Heart left ventricle (tissue), 16 donors: ENCODE measurements around the gene CLSTN2. TPM values are rescaled to one million over a fixed set of nuclear protein-coding genes. Genes with fewer than 3 reads are reported as not detected.

Experiments
- ATAC-seq, 4 donors: fragments of 200-7000 bp; cut with Tn5 transposase; one replicate each; pipeline ENCODE4 v1.9.1; 2020 to 2022; ENCODE audit warnings: moderate library complexity in 4 of 4, mild to moderate bottlenecking in 3 of 4, moderate number of reproducible peaks in 1 of 4
- DNase-seq, 5 donors: peaks; one replicate each; pipeline ENCODE4 v3.0.0-alpha.2; 2020
- H3K27ac ChIP-seq, 12 donors: fragments of 200-600 bp; sonication (generic) in 4 of 12; one replicate each; pipeline versions ENCODE4 v1.5.0 to v1.8.0; 2016 to 2022; ENCODE audit warnings: mild to moderate bottlenecking in 2 of 12
- H3K27me3 ChIP-seq, 9 donors: fragments of 200-600 bp; sonication (generic) in 2 of 9; one replicate each; pipeline versions ENCODE4 v1.5.1 to v1.8.0; 2016 to 2022; ENCODE audit warnings: mild to moderate bottlenecking in 3 of 9
- H3K36me3 ChIP-seq, 9 donors: fragments of 200-600 bp; sonication (generic) in 2 of 9; one replicate each; pipeline versions ENCODE4 v1.5.0 to v1.8.0; 2018 to 2022; ENCODE audit warnings: mild to moderate bottlenecking in 2 of 9
- H3K4me1 ChIP-seq, 12 donors: fragments of 200-600 bp; sonication (generic) in 4 of 12; one replicate each; pipeline versions ENCODE4 v1.5.0 to v1.8.0; 2016 to 2022; ENCODE audit warnings: mild to moderate bottlenecking in 3 of 12
- H3K4me3 ChIP-seq, 12 donors: fragments of 200-600 bp; sonication (generic) in 4 of 12; one replicate each; pipeline versions ENCODE4 v1.5.0 to v1.8.0; 2017 to 2022; ENCODE audit warnings: mild to moderate bottlenecking in 9 of 12, moderate library complexity in 4 of 12
- H3K9me3 ChIP-seq, 12 donors: fragments of 200-600 bp; sonication (generic) in 4 of 12; one replicate each; pipeline versions ENCODE4 v1.5.0 to v1.8.0; 2016 to 2022; ENCODE audit warnings: mild to moderate bottlenecking in 1 of 12
- POLR2A ChIP-seq, 2 donors: fragments of 450-650 bp; IDR thresholded peaks; one replicate each; pipeline ENCODE4 v1.6.1; 2017; ENCODE audit warnings: antibody characterized with exemption in 2 of 2, mild to moderate bottlenecking in 2 of 2, moderate library complexity in 2 of 2
- WGBS, 4 donors: extraction: QIAGEN DNeasy Blood & Tissue Kit in 2 of 4; methylation state at CpG; one replicate each; pipeline versions ENCODE4 v1.1.5 to v1.1.7; 2013 to 2018; 5-methylcytosine and 5-hydroxymethylcytosine counted together
- intact Hi-C, 10 donors: fragments of 100-400 bp; cut with DNase I; formaldehyde crosslinking; loops; one replicate each; pipeline versions ENCODE4 v1.11.1 to v1.14.2; 2022
- polyA plus RNA-seq, 2 donors: library from polyadenylated mRNA; stranded (reverse); fragments of 200-250 nt; gene quantifications; one replicate each; pipeline ENCODE4 v1.2.3, GENCODE V29; 2013
- total RNA-seq, 9 donors: library from RNA; depleted of rRNA in 2 of 9; stranded (reverse); fragments of >200 nt in 2 of 9; fragmentation: NEBNext Ultra II Directional in 3 of 9; extraction: Animal tissue kit (Norgen Biotek cat#: 25700) in 3 of 9; gene quantifications; one replicate each; pipeline versions ENCODE4 v1.1.0 to v1.2.4, GENCODE V29; 2016 to 2023
- TF ChIP-seq, protein P1 (sequence below), 12 donors: fragments of 200-600 bp; sonication (generic) in 4 of 12; IDR thresholded peaks; one replicate each; pipeline versions ENCODE4 v1.5.0 to v1.8.0; 2018 to 2022; ENCODE audit warnings: antibody characterized with exemption in 12 of 12, mild to moderate bottlenecking in 5 of 12
- donor health status: ischemic (EF 13 %, LVEDD 7.1; RV severe dilation, severe dysfunction).
- donor health status: healthy with polysubstance abuse.
- donor health status: DM: no; HTN: yes; CAD: no.
- donor health status: DM: no; HTN: no; CAD: no.
- donor health status: ischemic (EF 25% LVEDD 6.9; RV normal size, moderate dysfunction).
- donor health status: ischemic (EF 25% LVEDD 5.7; RV mildly dilated, moderate dysfunction).
- donor health status: healthy.
- donor health status: DM: yes; HTN: yes; CAD: no.
- donor health status: ischemic (EF 35%, LVEDD 5.7; RV mildly dilated, moderate dysfunction).
- donor health status: nonischemic (EF 11% LVEDD 7.7; RV severe dilation, severe dysfunction).
- donor health status: DM: yes; HTN: yes; CAD: no.
- donor health status: PGD.
- donor health status: ischemic (EF 29% LVEDD 5.4; RV normal size, mild dysfunction).
- donor health status: nonischemic (EF 23%, LVEDD 6.1; RV moderate dilation, normal function).

CLSTN2 gene
- total and polyA plus RNA-seq, 11 donors = 0.69 to 7.6 (median 3.9) TPM

DNA sequence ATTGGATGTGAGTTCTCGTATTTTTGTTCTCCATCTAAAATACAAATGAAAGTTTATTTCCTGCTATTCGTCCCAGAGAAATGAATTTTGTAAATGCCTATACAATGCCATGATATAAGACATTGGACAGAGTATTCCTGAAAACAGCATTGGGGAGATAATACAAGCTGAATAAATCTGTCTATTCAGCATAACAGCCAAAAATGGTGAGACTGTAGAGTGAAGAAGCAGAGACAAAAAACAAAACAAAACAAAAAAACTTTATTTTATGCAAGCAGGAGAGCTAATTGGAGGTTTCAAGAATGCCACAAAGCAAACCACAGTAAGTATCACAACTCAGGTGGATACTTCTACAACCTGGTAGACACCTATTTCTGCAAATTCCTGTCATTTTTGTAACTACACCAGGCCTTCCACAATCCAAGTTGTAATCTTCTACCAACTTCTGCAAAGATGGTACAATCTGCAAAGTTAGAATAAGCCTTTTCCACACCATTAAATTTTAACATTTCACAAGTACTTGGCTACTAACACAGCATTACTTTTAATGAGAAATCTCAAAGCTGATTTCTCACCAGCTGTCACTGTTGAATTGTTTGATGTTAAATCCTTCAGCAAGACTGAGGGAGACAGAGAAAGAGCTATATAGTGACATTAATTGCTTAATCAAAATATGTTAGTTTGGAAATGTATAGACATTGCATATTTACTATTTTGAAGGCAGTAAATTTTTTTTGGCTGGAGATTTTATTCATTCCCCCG, 163.1 kb downstream of the CLSTN2 start:
- Histone ChIP-seq H3K4me1 (peaks cover 0 to 20% (median 8%) of the 10 kb centered on the region in 12 donors), H3K27me3 (no peaks in the 10 kb centered on the region), H3K36me3 (no peaks in the 10 kb centered on the region), H3K9me3 (no peaks in the 10 kb centered on the region), H3K4me3 (no peak overlapping the region), H3K27ac (no peak overlapping the region)
- ATAC-seq (no peak), DNase-seq (no peak)
- WGBS, 4 donors = 78 to 83% (median 80%) methylated on average over 3 of the region's 3 CpGs
- TF ChIP-seq POLR2A (IDR thresholded peaks at IDR 0.05) = no peak
- TF ChIP-seq, protein P1, sequence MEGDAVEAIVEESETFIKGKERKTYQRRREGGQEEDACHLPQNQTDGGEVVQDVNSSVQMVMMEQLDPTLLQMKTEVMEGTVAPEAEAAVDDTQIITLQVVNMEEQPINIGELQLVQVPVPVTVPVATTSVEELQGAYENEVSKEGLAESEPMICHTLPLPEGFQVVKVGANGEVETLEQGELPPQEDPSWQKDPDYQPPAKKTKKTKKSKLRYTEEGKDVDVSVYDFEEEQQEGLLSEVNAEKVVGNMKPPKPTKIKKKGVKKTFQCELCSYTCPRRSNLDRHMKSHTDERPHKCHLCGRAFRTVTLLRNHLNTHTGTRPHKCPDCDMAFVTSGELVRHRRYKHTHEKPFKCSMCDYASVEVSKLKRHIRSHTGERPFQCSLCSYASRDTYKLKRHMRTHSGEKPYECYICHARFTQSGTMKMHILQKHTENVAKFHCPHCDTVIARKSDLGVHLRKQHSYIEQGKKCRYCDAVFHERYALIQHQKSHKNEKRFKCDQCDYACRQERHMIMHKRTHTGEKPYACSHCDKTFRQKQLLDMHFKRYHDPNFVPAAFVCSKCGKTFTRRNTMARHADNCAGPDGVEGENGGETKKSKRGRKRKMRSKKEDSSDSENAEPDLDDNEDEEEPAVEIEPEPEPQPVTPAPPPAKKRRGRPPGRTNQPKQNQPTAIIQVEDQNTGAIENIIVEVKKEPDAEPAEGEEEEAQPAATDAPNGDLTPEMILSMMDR (IDR thresholded peaks at IDR 0.05) = no peak
- intact Hi-C loops = no loop called here

DNA sequence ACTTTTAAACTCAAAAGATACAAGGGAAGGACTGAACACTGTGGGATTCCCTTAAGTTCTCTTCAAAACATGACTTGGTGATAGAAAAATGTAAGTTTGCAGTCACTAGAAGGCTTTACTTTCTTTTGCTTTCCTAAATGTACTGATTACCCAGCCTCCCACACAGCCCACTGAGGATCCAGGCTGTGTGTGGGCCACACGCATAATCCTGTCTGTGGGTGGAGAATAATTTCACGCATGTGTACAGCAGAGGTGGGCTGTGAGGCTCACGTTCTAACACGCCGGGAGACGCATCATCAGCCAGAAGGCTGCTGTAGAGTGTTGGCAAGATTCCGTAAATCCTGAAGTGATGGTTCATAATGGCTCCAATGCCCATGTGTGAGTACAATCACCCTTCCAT, 165.5 kb downstream of the CLSTN2 start:
- DNase-seq = no peak
- H3K4me3 ChIP-seq = no peak overlapping the region
- H3K36me3 ChIP-seq = no peaks in the 10 kb centered on the region
- H3K27ac ChIP-seq = no peak overlapping the region
- no peaks in the 10 kb centered on the region for H3K27me3 ChIP-seq
- intact Hi-C loops = no loop called here
- TF ChIP-seq POLR2A (IDR thresholded peaks at IDR 0.05) = no peak
- TF ChIP-seq, protein P1 (IDR thresholded peaks at IDR 0.05) = no peak
- no peak for ATAC-seq
- peaks cover 0 to 5% (median 0%) of the 10 kb centered on the region in 12 donors for H3K4me1 ChIP-seq
- WGBS, 4 donors = 84 to 96% (median 93%) methylated on average over 7 of the region's 7 CpGs
- no peaks in the 10 kb centered on the region for H3K9me3 ChIP-seq

DNA sequence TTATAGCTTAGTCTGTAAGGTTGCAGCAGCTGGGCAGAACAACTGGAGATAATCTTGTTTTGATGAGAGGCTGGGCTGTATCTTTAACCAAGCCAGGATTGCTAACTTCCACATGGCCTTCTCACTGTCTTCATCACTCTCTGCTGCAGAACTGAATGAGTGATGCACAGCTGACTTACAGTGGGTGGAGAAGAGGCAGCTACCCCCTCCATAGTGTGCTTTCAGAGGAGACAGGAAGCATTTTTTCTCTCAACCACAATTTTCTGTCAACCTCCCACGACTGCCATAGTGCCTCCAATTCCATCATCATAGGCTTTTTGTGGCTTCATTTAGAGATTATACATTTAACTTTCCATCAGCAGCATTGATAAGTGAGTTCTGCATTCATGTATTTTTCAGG, 168.2 kb downstream of the CLSTN2 start:
- DNase-seq (no peak), ATAC-seq (no peak)
- H3K27me3 ChIP-seq = no peaks in the 10 kb centered on the region
- no peak overlapping the region for H3K4me3 ChIP-seq
- no peaks in the 10 kb centered on the region for H3K36me3 ChIP-seq
- intact Hi-C loops = no loop called here
- H3K9me3 ChIP-seq = no peaks in the 10 kb centered on the region
- 27 to 44% (median 38%) methylated on average over 1 of the region's 1 CpG for WGBS, 4 donors
- no peaks in the 10 kb centered on the region for H3K4me1 ChIP-seq
- TF ChIP-seq POLR2A (IDR thresholded peaks at IDR 0.05) = no peak
- TF ChIP-seq, protein P1 (IDR thresholded peaks at IDR 0.05) = no peak
- no peak overlapping the region for H3K27ac ChIP-seq

DNA sequence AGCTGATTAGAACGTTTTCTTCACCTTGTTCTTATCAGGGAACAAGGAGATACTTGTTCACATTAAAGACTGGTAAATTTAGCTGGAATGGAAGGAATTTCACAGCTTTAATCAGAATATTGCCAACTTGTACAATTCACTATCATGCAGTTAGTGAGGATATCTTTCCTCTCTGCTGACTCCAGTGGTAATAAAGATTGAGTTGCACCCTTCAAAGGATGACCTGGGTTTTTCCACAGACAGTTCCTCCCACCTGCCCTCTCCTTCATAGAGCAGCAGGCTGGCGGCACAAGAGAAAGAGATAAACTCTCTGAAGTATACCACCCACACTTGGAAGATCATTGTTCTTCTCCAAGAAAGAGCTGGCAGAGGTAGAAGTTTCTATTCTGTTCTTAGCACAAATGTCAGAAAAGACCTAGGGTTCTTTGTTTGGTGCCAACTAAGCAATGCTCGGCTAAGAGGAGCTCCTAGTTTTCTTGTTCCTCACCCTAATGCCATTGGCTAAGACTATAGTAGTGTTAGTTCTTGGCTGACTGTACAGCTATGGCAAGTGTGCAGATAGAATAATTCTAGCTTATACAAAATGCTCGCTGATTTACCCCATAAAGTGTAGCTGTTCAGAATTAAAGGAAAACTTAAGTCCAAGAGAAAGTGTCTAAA, 169.1 kb downstream of the CLSTN2 start:
- Histone ChIP-seq H3K4me1 (no peaks in the 10 kb centered on the region), H3K9me3 (no peaks in the 10 kb centered on the region), H3K4me3 (no peak overlapping the region), H3K27ac (no peak overlapping the region), H3K27me3 (no peaks in the 10 kb centered on the region), H3K36me3 (no peaks in the 10 kb centered on the region)
- DNase-seq (no peak), ATAC-seq (no peak)
- WGBS, 4 donors = 50 to 61% (median 57%) methylated on average over 4 of the region's 4 CpGs
- intact Hi-C loops = no loop called here
- no peak for TF ChIP-seq POLR2A (IDR thresholded peaks at IDR 0.05)
- TF ChIP-seq, protein P1 (IDR thresholded peaks at IDR 0.05) = no peak
